NCI-H2171 (cell line): ENCODE data around the gene RAD51D.
"Not testable (repeated sequence)": the region's sequence is repeated elsewhere in the genome, so short reads cannot be mapped to it uniquely, and the experiment has no call there.

Experiments
- DNase-seq: peaks from one replicate; lab custom pipeline; 2025; lab: John Stamatoyannopoulos, UW

The RAD51D gene

GRCh38 chr17:35119370-35120165, at the start of gene RAD51D:
RAD51D (minus strand) TSS chr17:35119860; CDS start chr17:35119613, 247 bp downstream.
- peak; percentile 81 for DNase-seq

GRCh38 chr17:35167666-35168065, 48.0 kb upstream of the RAD51D start:
- DNase-seq: no peak

- no peak for DNase-seq
These were observed 47.4 kb upstream of the RAD51D start for GRCh38 chr17:35167046-35167445.

- no peak for DNase-seq
These were observed 46.9 kb upstream of the RAD51D start for GRCh38 chr17:35166526-35166925.

- DNase-seq: no peak
These were observed 45.1 kb upstream of the RAD51D start for GRCh38 chr17:35164716-35165115.

- no peak for DNase-seq
These were observed 44.2 kb upstream of the RAD51D start for GRCh38 chr17:35163886-35164285.

GRCh38 chr17:35162755-35163154, 43.1 kb upstream of the RAD51D start:
- DNase-seq: no peak

GRCh38 chr17:35161281-35161761, 41.7 kb upstream of the RAD51D start:
- no peak for DNase-seq

- DNase-seq: no peak
These were observed 40.9 kb upstream of the RAD51D start for GRCh38 chr17:35160354-35161201.

GRCh38 chr17:35159940-35160339, 40.3 kb upstream of the RAD51D start:
- DNase-seq: no peak

- DNase-seq: no peak
These were observed 35.6 kb upstream of the RAD51D start for GRCh38 chr17:35155246-35155645.

GRCh38 chr17:35154196-35155165, 34.8 kb upstream of the RAD51D start:
- no peak for DNase-seq

GRCh38 chr17:35152421-35153140, 32.9 kb upstream of the RAD51D start:
- no peak for DNase-seq

GRCh38 chr17:35151080-35151479, 31.4 kb upstream of the RAD51D start:
- not testable (repeated sequence) for DNase-seq

GRCh38 chr17:35149941-35150340, 30.3 kb upstream of the RAD51D start:
- no peak for DNase-seq

- DNase-seq: no peak
These were observed 28.5 kb upstream of the RAD51D start for GRCh38 chr17:35148144-35148543.

GRCh38 chr17:35147375-35147905, 27.8 kb upstream of the RAD51D start, which contains the start of gene UNC45B:
UNC45B (plus strand) TSS chr17:35147817; CDS start chr17:35148264, 447 bp downstream.
- DNase-seq: no peak

- DNase-seq: no peak
These were observed 26.7 kb upstream of the RAD51D start for GRCh38 chr17:35146214-35146833.

GRCh38 chr17:35144840-35145239, 25.2 kb upstream of the RAD51D start:
- DNase-seq: no peak

GRCh38 chr17:35142467-35142796, 22.8 kb upstream of the RAD51D start:
- DNase-seq: no peak
